HCT116 (cell line): Measurements from ENCODE around the gene ACP6. TPM values are rescaled to one million over a fixed set of nuclear protein-coding genes. Genes with fewer than 3 reads are reported as not detected.

ENCODE experiments used
- ATAC-seq: fragments of 200-7000 bp; cut with Tn5 transposase; 2 replicates; pipeline ENCODE4 v1.9.1; 2020; ENCODE audit warnings: mild to moderate bottlenecking, moderate library complexity
- BruUV-seq: library from RNA; stranded (reverse); fragments of 400-500 nt; replicated peaks from 2 replicates; lab custom pipeline; 2021; lab: Mats Ljungman, UMichigan
- CTCF ChIA-PET: fragments of 300-600 bp; sonication (Branson Sonifier 250); formaldehyde crosslinking; loops from one replicate; lab custom pipeline; 2021; ENCODE audit warnings: antibody characterized with exemption; lab: Charles Lee
- POLR2A ChIA-PET: fragments of 300-600, 350-600 bp; sonication (Branson Sonifier 250); formaldehyde crosslinking; loops from one replicate; lab custom pipeline; 2021; ENCODE audit warnings: antibody characterized with exemption; lab: Charles Lee
- RAD21 ChIA-PET, 2 experiments: fragments of 300-600 bp; sonication (Branson Sonifier 250); formaldehyde crosslinking; loops; one replicate each; lab custom pipeline; 2023; ENCODE audit warnings: low total read pairs in 2 of 2; ENCODE audit not compliant: uncharacterized antibody in 2 of 2, unreplicated experiment in 2 of 2, low non-redundant PET in 1 of 2; lab: Charles Lee
- DNase-seq: peaks from one replicate; pipeline ENCODE4 v3.0.0-alpha.2; 2010; ENCODE audit warnings: low read depth, low spot score
- H2AFZ ChIP-seq: fragments of 200-600 bp; shearing (Covaris generic), sonication (generic); 2 replicates; pipeline ENCODE4 v1.6.1; 2017; ENCODE audit warnings: low read depth, mixed run types, mixed read lengths, antibody characterized with exemption, low read length; ENCODE audit not compliant: poor library complexity, severe bottlenecking
- H3K27ac ChIP-seq: 2 replicates; pipeline ENCODE4 v1.5.1; 2012; ENCODE audit warnings: low read depth, low read length
- H3K27me3 ChIP-seq: fragments of 200-600 bp; sonication (generic); 2 replicates; pipeline ENCODE4 v1.6.1; 2016; ENCODE audit warnings: mixed run types, low read length, mixed read lengths; ENCODE audit not compliant: insufficient read depth
- H3K36me3 ChIP-seq, 2 experiments: fragments of 200-500 bp in 1 of 2; fragments of 200-600 bp in 1 of 2; sonication (Bioruptor generic) in 1 of 2; sonication (generic) in 1 of 2; 2 replicates each; pipeline versions ENCODE4 v1.5.1 to v1.6.1; 2014 to 2016; ENCODE audit warnings: low read length in 2 of 2, inconsistent platforms in 1 of 2, mixed read lengths in 1 of 2, mixed run types in 1 of 2; ENCODE audit not compliant: insufficient read depth in 2 of 2, control insufficient read depth in 1 of 2
- H3K4me1 ChIP-seq, 2 experiments: fragments of 200-600 bp in 1 of 2; sonication (generic) in 1 of 2; 2 replicates each; pipeline versions ENCODE4 v1.5.1 to v1.6.1; 2012 to 2017; ENCODE audit warnings: low read length in 2 of 2, inconsistent platforms in 1 of 2, mild to moderate bottlenecking in 1 of 2, mixed read lengths in 1 of 2, mixed run types in 1 of 2, moderate library complexity in 1 of 2; ENCODE audit not compliant: insufficient read depth in 2 of 2, control insufficient read depth in 1 of 2
- H3K4me2 ChIP-seq: fragments of 200-600 bp; sonication (generic); 2 replicates; pipeline ENCODE4 v1.6.1; 2017; ENCODE audit warnings: mixed run types, low read length, mixed read lengths
- H3K4me3 ChIP-seq, 2 experiments: fragments of 200-600 bp in 1 of 2; sonication (generic) in 1 of 2; replicated peaks in 1 of 2; 2 replicates each; pipeline ENCODE4 v1.5.1; 2011 to 2016; ENCODE audit warnings: low read length in 2 of 2, control low read depth in 1 of 2, low read depth in 1 of 2, mild to moderate bottlenecking in 1 of 2, mixed read lengths in 1 of 2, mixed run types in 1 of 2
- H3K79me2 ChIP-seq: fragments of 200-600 bp; sonication (generic); 2 replicates; pipeline ENCODE4 v1.6.1; 2017; ENCODE audit warnings: mild to moderate bottlenecking, mixed run types, low read length, moderate library complexity, mixed read lengths; ENCODE audit not compliant: insufficient read depth
- H3K9ac ChIP-seq: fragments of 200-600 bp; sonication (generic); 2 replicates; pipeline ENCODE4 v1.6.1; 2016; ENCODE audit warnings: low read length, mixed read lengths
- H3K9me2 ChIP-seq: fragments of 200-600 bp; sonication (generic), shearing (Covaris generic); 2 replicates; pipeline ENCODE4 v1.6.1; 2017; ENCODE audit warnings: mixed run types, mild to moderate bottlenecking, moderate library complexity; ENCODE audit not compliant: insufficient read depth
- H3K9me3 ChIP-seq, 2 experiments: fragments of 200-500 bp in 1 of 2; fragments of 200-600 bp in 1 of 2; sonication (Bioruptor generic) in 1 of 2; sonication (generic) in 1 of 2; 2 replicates each; pipeline ENCODE4 v1.6.1; 2014 to 2017; ENCODE audit warnings: low read length in 2 of 2, mixed read lengths in 2 of 2, inconsistent platforms in 1 of 2, low read depth in 1 of 2, mild to moderate bottlenecking in 1 of 2, mixed run types in 1 of 2, moderate library complexity in 1 of 2; ENCODE audit not compliant: control insufficient read depth in 1 of 2, insufficient read depth in 1 of 2
- H4K20me1 ChIP-seq: fragments of 200-600 bp; sonication (generic), shearing (Covaris generic); 2 replicates; pipeline ENCODE4 v1.6.1; 2017; ENCODE audit warnings: mixed run types, mild to moderate bottlenecking, moderate library complexity; ENCODE audit not compliant: insufficient read depth
- CBX3 ChIP-seq: IDR thresholded peaks from 2 replicates; pipeline ENCODE4 v1.6.1; 2012; ENCODE audit warnings: low read depth
- CEBPB ChIP-seq: IDR thresholded peaks from 2 replicates; pipeline ENCODE4 v1.6.1; 2012; ENCODE audit warnings: low read depth
- CTCF ChIP-seq, 3 experiments: fragments of 200-600 bp in 1 of 3; sonication (generic) in 1 of 3; IDR thresholded peaks in 2 of 3; conservative IDR thresholded peaks in 1 of 3; 2 replicates each; pipeline ENCODE4 v1.5.1; 2012 to 2017; ENCODE audit warnings: low read depth in 2 of 3, low read length in 2 of 3, antibody characterized with exemption in 1 of 3, borderline replicate concordance in 1 of 3, control low read depth in 1 of 3, mild to moderate bottlenecking in 1 of 3, mixed read lengths in 1 of 3, mixed run types in 1 of 3, moderate library complexity in 1 of 3; ENCODE audit not compliant: insufficient read depth in 1 of 3
- ELF1 ChIP-seq: IDR thresholded peaks from 2 replicates; pipeline ENCODE4 v1.6.1; 2012; ENCODE audit warnings: low read depth, borderline replicate concordance
- EZH2 ChIP-seq: fragments of 200-600 bp; sonication (generic); IDR thresholded peaks from 2 replicates; pipeline ENCODE4 v1.6.1; 2017; ENCODE audit warnings: antibody characterized with exemption, mixed run types
- EZH2phosphoT487 ChIP-seq: fragments of 200-600 bp; IDR thresholded peaks from 2 replicates; pipeline ENCODE4 v1.6.1; 2018; ENCODE audit warnings: antibody characterized with exemption, borderline replicate concordance
- FOSL1 ChIP-seq: IDR thresholded peaks from 2 replicates; pipeline ENCODE4 v1.6.1; 2012; ENCODE audit warnings: low read depth
- RAD21 ChIP-seq: IDR thresholded peaks from 2 replicates; pipeline ENCODE4 v1.6.1; 2012; ENCODE audit warnings: low read depth, mild to moderate bottlenecking
- REST ChIP-seq: IDR thresholded peaks from 2 replicates; pipeline ENCODE4 v1.6.1; 2012; ENCODE audit warnings: low read depth
- SIN3A ChIP-seq: IDR thresholded peaks from 2 replicates; pipeline ENCODE4 v1.6.1; 2012; ENCODE audit warnings: low read depth
- SP1 ChIP-seq: IDR thresholded peaks from 2 replicates; pipeline ENCODE4 v1.6.1; 2012; ENCODE audit warnings: low read depth
- SRF ChIP-seq: IDR thresholded peaks from 2 replicates; pipeline ENCODE4 v1.6.1; 2012; ENCODE audit warnings: low read depth
- ZFX ChIP-seq: fragments of 450-650 bp; IDR thresholded peaks from 2 replicates; pipeline ENCODE4 v1.6.1; 2017
- ZNF274 ChIP-seq: fragments of 200-500 bp; sonication (Bioruptor generic); IDR thresholded peaks from 2 replicates; pipeline ENCODE4 v1.6.1; 2014; ENCODE audit warnings: mild to moderate bottlenecking, low read depth, low read length, inconsistent platforms
- intact Hi-C: fragments of 100-400 bp; cut with micrococcal nuclease; formaldehyde crosslinking; loops from 2 replicates; pipeline ENCODE4 v1.10.0; 2022
- total RNA-seq: library from RNA; stranded (reverse); gene quantifications from one replicate; pipeline ENCODE4 v1.2.1, GENCODE V29; 2021; ENCODE audit not compliant: unreplicated experiment
- TF ChIP-seq, protein P1 (sequence below): IDR thresholded peaks from 2 replicates; pipeline ENCODE4 v1.6.1; 2012

The ACP6 gene
- total RNA-seq, 1 experiment from 2014 or later: 26.4 TPM

- ChIA-PET POLR2A (no interaction called here), RAD21 (no interaction called here), CTCF (no interaction called here)
- no peak overlapping the region for H3K27ac ChIP-seq
- no peaks in the 10 kb centered on the region for H4K20me1 ChIP-seq
- no peak overlapping the region for H3K4me3 ChIP-seq
- H3K9ac ChIP-seq: no peak overlapping the region
- no peaks in the 10 kb centered on the region for H3K27me3 ChIP-seq
- H3K36me3 ChIP-seq: no peaks in the 10 kb centered on the region
- H3K4me1 ChIP-seq: peaks cover 12 to 18% of the 10 kb centered on the region in 2 experiments
- H3K9me2 ChIP-seq: no peaks in the 10 kb centered on the region
- no peak overlapping the region for H2AFZ ChIP-seq
- H3K9me3 ChIP-seq: no peaks in the 10 kb centered on the region
- intact Hi-C loops: loop anchor here (5.0 kb wide), 1 partner anchor 47 kb away; the partner anchor contains the start of gene ACP6
- no TSS peak for BruUV-seq
- DNase-seq: no peak
- H3K4me2 ChIP-seq: no peak overlapping the region
- H3K79me2 ChIP-seq: no peaks in the 10 kb centered on the region
- no peak for TF ChIP-seq SRF
- TF ChIP-seq EZH2: no peak
- TF ChIP-seq RAD21: no peak
- ATAC-seq: no peak
Measured at GRCh38 chr1:147719711-147720225, 49.4 kb upstream of the ACP6 start.

- BruUV-seq: no TSS peak
- H4K20me1 ChIP-seq: no peaks in the 10 kb centered on the region
- ATAC-seq: no peak
- peaks cover 12 to 18% of the 10 kb centered on the region in 2 experiments for H3K4me1 ChIP-seq
- H3K4me3 ChIP-seq: no peak overlapping the region
- ChIA-PET POLR2A (no interaction called here), RAD21 (no interaction called here), CTCF (no interaction called here)
- H3K79me2 ChIP-seq: no peaks in the 10 kb centered on the region
- no peaks in the 10 kb centered on the region for H3K9me2 ChIP-seq
- no peak overlapping the region for H3K4me2 ChIP-seq
- DNase-seq: no peak
- H3K9me3 ChIP-seq: no peaks in the 10 kb centered on the region
- H2AFZ ChIP-seq: no peak overlapping the region
- H3K9ac ChIP-seq: no peak overlapping the region
- H3K27ac ChIP-seq: no peak overlapping the region
- H3K36me3 ChIP-seq: no peaks in the 10 kb centered on the region
- H3K27me3 ChIP-seq: no peaks in the 10 kb centered on the region
- intact Hi-C loops: loop anchor here (5.0 kb wide), 1 partner anchor 47 kb away; the partner anchor contains the start of gene ACP6
- TF ChIP-seq CEBPB (no peak), SIN3A (no peak), ZFX (no peak), RAD21 (no peak), EZH2phosphoT487 (no peak), EZH2 (no peak), ELF1 (no peak), ZNF274 (no peak), REST (no peak), SP1 (no peak), CBX3 (no peak), FOSL1 (no peak), CTCF (IDR thresholded peaks at IDR 0.05 in 2 of 3, conservative IDR thresholded peaks at IDR 0.05 in 1 of 3; ENCODE audit: borderline replicate concordance in 1 of 3, insufficient read depth in 1 of 3, low read depth in 2 of 3, low read length in 2 of 3) (no peak), SRF (no peak)
- TF ChIP-seq, protein P1, sequence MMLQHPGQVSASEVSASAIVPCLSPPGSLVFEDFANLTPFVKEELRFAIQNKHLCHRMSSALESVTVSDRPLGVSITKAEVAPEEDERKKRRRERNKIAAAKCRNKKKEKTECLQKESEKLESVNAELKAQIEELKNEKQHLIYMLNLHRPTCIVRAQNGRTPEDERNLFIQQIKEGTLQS: no peak
Measured at GRCh38 chr1:147719029-147719698, 48.8 kb upstream of the ACP6 start.
